Body of pancreas (tissue), 4 donors: Measurements from ENCODE around the gene PAPPA. TPM values are rescaled to one million over a fixed set of nuclear protein-coding genes. Genes with fewer than 3 reads are reported as not detected.

ENCODE experiments used
- ATAC-seq: fragments of 150-250 bp; one replicate; pipeline ENCODE4 v1.9.1; 2016
- DNase-seq, 4 donors: peaks; one replicate each; pipeline ENCODE4 v3.0.0-alpha.2; 2019
- H3K27ac ChIP-seq, 4 donors: fragments of 200-600 bp; sonication (generic); 1 replicate in 3 of 4; 2 replicates in 1 of 4; pipeline versions ENCODE4 v1.5.1 to v1.6.1; 2016 to 2019; ENCODE audit warnings: mild to moderate bottlenecking in 1 of 4, mixed read lengths in 1 of 4, moderate library complexity in 1 of 4
- H3K27me3 ChIP-seq, 2 donors: fragments of 200-600 bp; sonication (generic); one replicate each; pipeline ENCODE4 v1.6.0; 2016; ENCODE audit warnings: mild to moderate bottlenecking in 1 of 2
- H3K36me3 ChIP-seq, 2 donors: fragments of 200-600 bp; sonication (generic); replicated peaks in 1 of 2; 2 replicates each; pipeline ENCODE4 v1.5.1; 2016; ENCODE audit warnings: low read depth in 2 of 2; ENCODE audit not compliant: insufficient read depth in 1 of 2
- H3K4me1 ChIP-seq: fragments of 200-600 bp; sonication (generic); one replicate; pipeline ENCODE4 v1.6.0; 2016
- H3K4me3 ChIP-seq, 2 donors: fragments of 200-600 bp; sonication (generic); 1 replicate in 1 of 2; 2 replicates in 1 of 2; pipeline ENCODE4 v1.5.1; 2016 to 2019
- H3K9me3 ChIP-seq, 3 donors: fragments of 200-600 bp; sonication (generic); 1 replicate in 2 of 3; 2 replicates in 1 of 3; pipeline ENCODE4 v1.5.1; 2016
- POLR2A ChIP-seq, 3 donors: fragments of 450-650 bp; IDR thresholded peaks; one replicate each; pipeline ENCODE4 v1.6.1; 2016; ENCODE audit warnings: antibody characterized with exemption in 3 of 3, mild to moderate bottlenecking in 2 of 3
- WGBS, 2 donors: methylation state at CpG; one replicate each; pipeline ENCODE4 v1.1.5; 2017; 5-methylcytosine and 5-hydroxymethylcytosine counted together
- intact Hi-C: fragments of 100-400 bp; cut with DNase I; formaldehyde crosslinking; loops from one replicate; pipeline ENCODE4 v1.15.1; 2023
- total RNA-seq, 2 donors: library from RNA; depleted of rRNA; stranded (reverse); fragments of >200 nt; gene quantifications; one replicate each; pipeline ENCODE4 v1.1.0, GENCODE V29; 2016
- TF ChIP-seq, protein P1 (sequence below), 7 experiments: fragments of 450-650 bp in 4 of 7; fragments of 200-600 bp in 3 of 7; sonication (generic) in 3 of 7; IDR thresholded peaks; one replicate each; pipeline ENCODE4 v1.5.1; 2016 to 2019; ENCODE audit warnings: antibody characterized with exemption in 7 of 7

Gene PAPPA
- total RNA-seq, 2 donors from 2014 or later = 1.0 to 2.0 TPM

DNA sequence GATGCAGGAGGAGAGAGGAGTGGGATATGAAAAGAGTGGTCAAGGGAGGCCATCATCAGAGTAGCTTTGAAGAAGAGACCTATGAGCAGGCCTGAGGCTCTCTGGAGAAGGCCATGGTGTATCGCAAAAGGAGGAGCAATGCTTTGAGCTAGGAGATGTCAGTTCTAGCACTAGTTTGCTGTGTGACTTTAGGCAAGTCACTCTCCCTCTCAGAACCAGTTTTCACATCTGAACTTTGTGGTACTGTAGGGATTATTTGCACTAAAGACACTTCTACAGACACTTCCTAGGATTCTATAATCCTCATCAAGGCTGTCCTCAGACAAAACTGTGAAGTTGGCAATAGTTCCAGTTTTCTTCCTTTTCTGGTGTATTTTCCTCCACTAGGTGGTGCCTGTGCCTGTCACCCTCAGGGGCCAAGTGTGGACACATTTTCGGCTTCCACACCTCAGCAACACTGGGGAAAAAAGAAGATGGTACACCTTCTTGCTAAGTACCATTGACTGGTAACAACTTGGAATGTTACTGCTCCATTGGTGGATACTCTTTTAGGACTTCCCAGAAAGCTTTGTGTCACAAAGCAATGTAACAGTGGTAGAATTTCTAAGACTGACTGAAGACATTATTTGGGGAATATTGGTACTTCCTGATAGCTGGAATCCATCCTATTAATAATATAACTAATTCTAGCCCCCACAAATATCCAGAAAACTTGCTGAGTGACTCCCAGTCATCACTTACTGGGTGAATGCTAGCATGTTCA, 9.9 kb downstream of the PAPPA start:
- H3K27ac ChIP-seq = no peak overlapping the region
- no peak for TF ChIP-seq POLR2A (IDR thresholded peaks at IDR 0.05)
- TF ChIP-seq, protein P1, sequence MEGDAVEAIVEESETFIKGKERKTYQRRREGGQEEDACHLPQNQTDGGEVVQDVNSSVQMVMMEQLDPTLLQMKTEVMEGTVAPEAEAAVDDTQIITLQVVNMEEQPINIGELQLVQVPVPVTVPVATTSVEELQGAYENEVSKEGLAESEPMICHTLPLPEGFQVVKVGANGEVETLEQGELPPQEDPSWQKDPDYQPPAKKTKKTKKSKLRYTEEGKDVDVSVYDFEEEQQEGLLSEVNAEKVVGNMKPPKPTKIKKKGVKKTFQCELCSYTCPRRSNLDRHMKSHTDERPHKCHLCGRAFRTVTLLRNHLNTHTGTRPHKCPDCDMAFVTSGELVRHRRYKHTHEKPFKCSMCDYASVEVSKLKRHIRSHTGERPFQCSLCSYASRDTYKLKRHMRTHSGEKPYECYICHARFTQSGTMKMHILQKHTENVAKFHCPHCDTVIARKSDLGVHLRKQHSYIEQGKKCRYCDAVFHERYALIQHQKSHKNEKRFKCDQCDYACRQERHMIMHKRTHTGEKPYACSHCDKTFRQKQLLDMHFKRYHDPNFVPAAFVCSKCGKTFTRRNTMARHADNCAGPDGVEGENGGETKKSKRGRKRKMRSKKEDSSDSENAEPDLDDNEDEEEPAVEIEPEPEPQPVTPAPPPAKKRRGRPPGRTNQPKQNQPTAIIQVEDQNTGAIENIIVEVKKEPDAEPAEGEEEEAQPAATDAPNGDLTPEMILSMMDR (IDR thresholded peaks at IDR 0.05) = peak in 5 of 7 experiments; percentile 14 to 39 (median 35)
- ATAC-seq (no peak), DNase-seq (no peak)
- no peak overlapping the region for H3K4me3 ChIP-seq
- H3K4me1 ChIP-seq = peaks cover 13% of the 10 kb centered on the region
- WGBS, 2 donors = 75 to 81% methylated on average over 2 of the region's 2 CpGs
- H3K27me3 ChIP-seq = no peaks in the 10 kb centered on the region
- H3K36me3 ChIP-seq = no peaks in the 10 kb centered on the region
- intact Hi-C loops = loop anchor here (10.0 kb wide), 1 partner anchor 331 kb away; no protein-coding TSS in a partner anchor
- H3K9me3 ChIP-seq = no peaks in the 10 kb centered on the region

DNA sequence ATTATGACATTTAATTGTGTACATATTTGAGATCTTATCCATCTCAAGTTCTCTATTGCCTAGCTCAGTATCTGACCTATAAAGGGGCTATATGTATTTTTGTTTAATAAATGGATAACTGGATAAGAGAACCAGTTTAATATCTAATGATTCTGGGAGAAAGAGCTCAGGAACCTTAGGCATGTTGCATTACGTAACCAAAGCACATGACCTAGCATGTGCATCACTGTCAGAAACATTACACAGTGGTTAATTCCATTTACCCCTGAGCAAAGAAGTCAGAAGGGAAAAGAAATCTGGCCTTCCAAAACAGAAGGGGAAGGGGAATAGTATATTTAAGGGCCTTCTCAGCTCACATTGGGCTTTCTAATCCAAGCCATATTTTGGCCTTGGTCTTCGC, 12.3 kb downstream of the PAPPA start:
- WGBS, 2 donors = 84 to 93% methylated on average over 2 of the region's 2 CpGs
- no peak for ATAC-seq
- DNase-seq = no peak
- Histone ChIP-seq H3K4me3 (no peak overlapping the region), H3K27me3 (no peaks in the 10 kb centered on the region), H3K36me3 (no peaks in the 10 kb centered on the region), H3K27ac (no peak overlapping the region), H3K9me3 (no peaks in the 10 kb centered on the region), H3K4me1 (peaks cover 13% of the 10 kb centered on the region)
- TF ChIP-seq POLR2A (IDR thresholded peaks at IDR 0.05) = no peak
- TF ChIP-seq, protein P1 (IDR thresholded peaks at IDR 0.05) = no peak
- intact Hi-C loops = loop anchor here (10.0 kb wide), 1 partner anchor 329 kb away; no protein-coding TSS in a partner anchor

DNA sequence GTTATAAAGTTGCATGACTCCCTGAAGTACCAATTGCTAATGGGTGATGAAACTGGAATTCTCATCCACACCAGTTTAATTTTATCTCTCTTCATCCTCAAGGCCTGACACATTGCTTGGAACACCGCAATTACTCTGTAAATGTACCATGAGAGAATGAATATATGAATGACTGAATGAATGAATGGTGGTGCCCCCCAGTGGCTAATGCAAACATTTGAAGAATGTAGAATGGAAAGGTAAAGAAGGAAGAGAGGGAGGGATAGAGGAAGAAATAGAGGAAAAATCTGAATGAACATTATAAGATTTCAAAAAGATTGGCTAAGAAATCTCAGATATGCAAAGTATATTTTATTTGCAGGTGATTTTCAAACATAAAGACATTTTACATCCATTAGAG, 13.1 kb downstream of the PAPPA start:
- TF ChIP-seq POLR2A (IDR thresholded peaks at IDR 0.05) = no peak
- TF ChIP-seq, protein P1 (IDR thresholded peaks at IDR 0.05) = no peak
- no peak for DNase-seq
- Histone ChIP-seq H3K36me3 (no peaks in the 10 kb centered on the region), H3K4me3 (no peak overlapping the region), H3K4me1 (peaks cover 13% of the 10 kb centered on the region), H3K9me3 (no peaks in the 10 kb centered on the region), H3K27ac (no peak overlapping the region), H3K27me3 (no peaks in the 10 kb centered on the region)
- 97 to 100% methylated on average over 1 of the region's 1 CpG for WGBS, 2 donors
- ATAC-seq = no peak
- intact Hi-C loops = loop anchor here (10.0 kb wide), 1 partner anchor 328 kb away; no protein-coding TSS in a partner anchor

DNA sequence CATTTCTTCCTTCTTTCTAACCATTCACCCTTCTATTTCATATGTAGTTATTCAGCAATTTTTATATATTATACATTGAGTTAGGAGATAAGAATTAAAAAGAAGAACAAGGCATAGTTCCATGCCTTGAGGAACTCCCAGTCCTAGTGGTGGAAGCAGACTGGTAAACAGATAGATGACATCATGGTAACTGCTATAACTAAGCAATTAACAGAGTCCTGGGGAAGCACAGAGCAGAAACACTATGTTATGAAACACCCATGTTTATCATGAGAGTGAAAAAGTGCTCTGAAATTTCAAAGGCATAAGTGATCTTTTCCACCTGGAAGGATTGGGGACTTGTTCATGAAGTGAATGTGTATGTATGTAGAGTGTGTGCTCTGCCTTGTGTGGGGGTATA, 14.6 kb downstream of the PAPPA start:
- H3K27ac ChIP-seq = no peak overlapping the region
- no peak for TF ChIP-seq POLR2A (IDR thresholded peaks at IDR 0.05)
- intact Hi-C loops = loop anchor here (10.0 kb wide), 1 partner anchor 327 kb away; no protein-coding TSS in a partner anchor
- no peaks in the 10 kb centered on the region for H3K27me3 ChIP-seq
- no peaks in the 10 kb centered on the region for H3K4me1 ChIP-seq
- H3K4me3 ChIP-seq = no peak overlapping the region
- DNase-seq (no peak), ATAC-seq (no peak)
- no peaks in the 10 kb centered on the region for H3K36me3 ChIP-seq
- no peaks in the 10 kb centered on the region for H3K9me3 ChIP-seq

DNA sequence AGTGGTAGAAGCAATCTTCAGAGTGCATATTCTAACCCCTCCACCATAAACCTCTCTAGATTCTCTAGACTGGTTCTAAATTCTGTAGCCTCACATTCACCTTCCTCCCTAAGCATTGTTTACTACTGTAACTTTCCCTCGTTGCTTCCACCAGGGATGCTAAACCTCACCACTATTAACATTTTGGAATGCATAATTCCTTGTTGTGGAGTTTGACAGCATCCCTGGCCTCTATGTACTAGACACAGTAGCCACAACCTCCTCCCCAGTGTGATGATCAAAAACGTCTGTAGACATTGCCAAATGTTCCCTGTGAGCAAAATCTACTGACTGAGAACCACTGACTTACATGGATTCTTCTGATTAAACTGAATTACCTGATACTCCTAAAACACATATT, 18.6 kb downstream of the PAPPA start:
- Histone ChIP-seq H3K27ac (no peak overlapping the region), H3K36me3 (no peaks in the 10 kb centered on the region), H3K4me1 (no peaks in the 10 kb centered on the region), H3K4me3 (no peak overlapping the region), H3K9me3 (no peaks in the 10 kb centered on the region), H3K27me3 (no peaks in the 10 kb centered on the region)
- 47 to 48% methylated on average over 2 of the region's 2 CpGs for WGBS, 2 donors
- TF ChIP-seq POLR2A (IDR thresholded peaks at IDR 0.05) = no peak
- TF ChIP-seq, protein P1 (IDR thresholded peaks at IDR 0.05) = no peak
- intact Hi-C loops = no loop called here
- no peak for DNase-seq
- no peak for ATAC-seq
